Liver (tissue), 10 donors: ENCODE results near the gene PLS3. TPM values are rescaled to one million over a fixed set of nuclear protein-coding genes. Genes with fewer than 3 reads are reported as not detected.

Experiments used
- DNase-seq: peaks from one replicate; pipeline ENCODE4 v3.0.0-alpha.2; 2017; ENCODE audit warnings: low spot score
- H3K27ac ChIP-seq, 2 donors: one replicate each; pipeline ENCODE4 v1.7.0; 2013; ENCODE audit warnings: inconsistent platforms in 2 of 2, low read length in 2 of 2, control low read depth in 1 of 2, low read depth in 1 of 2, mild to moderate bottlenecking in 1 of 2
- H3K27me3 ChIP-seq, 4 donors: one replicate each; pipeline versions ENCODE4 v1.6.1 to v1.7.0; 2013; ENCODE audit warnings: low read length in 3 of 4, inconsistent platforms in 1 of 4, mild to moderate bottlenecking in 1 of 4, moderate library complexity in 1 of 4; ENCODE audit not compliant: control insufficient read depth in 4 of 4, insufficient read depth in 4 of 4
- H3K36me3 ChIP-seq, 4 donors: one replicate each; pipeline versions ENCODE4 v1.6.1 to v1.7.0; 2013; ENCODE audit warnings: low read length in 3 of 4, mild to moderate bottlenecking in 3 of 4, low read depth in 1 of 4, moderate library complexity in 1 of 4; ENCODE audit not compliant: control insufficient read depth in 4 of 4, insufficient read depth in 3 of 4
- H3K4me1 ChIP-seq, 4 donors: one replicate each; pipeline versions ENCODE4 v1.6.1 to v1.7.0; 2013; ENCODE audit warnings: low read length in 3 of 4, mild to moderate bottlenecking in 3 of 4, moderate library complexity in 1 of 4; ENCODE audit not compliant: control insufficient read depth in 4 of 4, insufficient read depth in 4 of 4
- H3K4me3 ChIP-seq, 3 donors: one replicate each; pipeline versions ENCODE4 v1.6.1 to v1.7.0; 2013; ENCODE audit warnings: low read length in 3 of 3, control low read depth in 1 of 3, low read depth in 1 of 3, mild to moderate bottlenecking in 1 of 3
- H3K9ac ChIP-seq, 2 donors: one replicate each; pipeline ENCODE4 v1.7.0; 2013; ENCODE audit warnings: low read length in 2 of 2, mild to moderate bottlenecking in 2 of 2, moderate library complexity in 2 of 2, control low read depth in 1 of 2, low read depth in 1 of 2
- H3K9me3 ChIP-seq, 4 donors: one replicate each; pipeline versions ENCODE4 v1.6.1 to v1.7.0; 2013; ENCODE audit warnings: low read length in 3 of 4; ENCODE audit not compliant: control insufficient read depth in 4 of 4
- CTCF ChIP-seq: fragments of 150-350 bp; IDR thresholded peaks from 2 replicates; pipeline ENCODE4 v1.5.1; 2017; ENCODE audit warnings: improper control_type of control experiment, low read depth, low read length; ENCODE audit not compliant: missing input control
- EGR1 ChIP-seq, 2 donors: IDR thresholded peaks; 2 replicates each; pipeline ENCODE4 v1.6.1; 2016 to 2018; ENCODE audit warnings: antibody characterized with exemption in 2 of 2, low read depth in 2 of 2
- FOXA1 ChIP-seq: IDR thresholded peaks from 2 replicates; pipeline ENCODE4 v1.6.1; 2016; ENCODE audit warnings: antibody characterized with exemption
- FOXA2 ChIP-seq: IDR thresholded peaks from 2 replicates; pipeline ENCODE4 v1.6.1; 2016; ENCODE audit warnings: antibody characterized with exemption
- GABPA ChIP-seq, 2 donors: IDR thresholded peaks in 1 of 2; conservative IDR thresholded peaks in 1 of 2; 2 replicates each; pipeline ENCODE4 v1.6.1; 2016; ENCODE audit warnings: antibody characterized with exemption in 2 of 2, mild to moderate bottlenecking in 1 of 2, moderate library complexity in 1 of 2
- JUND ChIP-seq, 2 donors: IDR thresholded peaks; 2 replicates each; pipeline ENCODE4 v1.6.1; 2016; ENCODE audit warnings: antibody characterized with exemption in 2 of 2
- RAD21 ChIP-seq, 2 donors: IDR thresholded peaks; 2 replicates each; pipeline ENCODE4 v1.6.1; 2016; ENCODE audit warnings: antibody characterized with exemption in 2 of 2, mild to moderate bottlenecking in 2 of 2
- REST ChIP-seq: IDR thresholded peaks from 2 replicates; pipeline ENCODE4 v1.6.1; 2016; ENCODE audit warnings: antibody characterized with exemption, mild to moderate bottlenecking
- TAF1 ChIP-seq: conservative IDR thresholded peaks from 2 replicates; pipeline ENCODE4 v1.6.1; 2016; ENCODE audit warnings: antibody characterized with exemption, mild to moderate bottlenecking
- WGBS: extraction: QIAGEN DNeasy Blood & Tissue Kit; methylation state at CpG from one replicate; pipeline ENCODE4 v1.1.7; 2013; 5-methylcytosine and 5-hydroxymethylcytosine counted together
- polyA plus RNA-seq, 2 donors: library from polyadenylated mRNA; stranded (reverse) in 1 of 2; unstranded in 1 of 2; fragments of 200-250 nt in 1 of 2; fragments of >200 nt in 1 of 2; fragmentation: Nextera tagmentation in 1 of 2; extraction: Ambion mirVana in 1 of 2; gene quantifications; one replicate each; pipeline versions ENCODE4 v1.2.1 to v1.2.3, GENCODE V29; 2013 to 2015
- small RNA-seq: library from RNA; depleted of rRNA; stranded (forward); fragments of <200 nt; gene quantifications from one replicate; pipeline ENCODE3, GENCODE V24; 2014
- total RNA-seq, 2 donors: library from RNA; depleted of rRNA; stranded (reverse); fragments of >200 nt; gene quantifications; one replicate each; pipeline ENCODE4 v1.2.3, GENCODE V29; 2014
- donor health status: healthy.
- donor health status: healthy.
- donor health status: healthy.
- donor health status: healthy.
- donor health status: healthy.

The PLS3 gene
- total and polyA plus RNA-seq, 4 donors: 56.3 to 119 (median 71.6) TPM

GRCh38 chrX:115696939-115697338 is 136.0 kb downstream of the PLS3 start (continued):
- TF ChIP-seq REST (no peak), RAD21 (IDR thresholded peaks at IDR 0.05) (no peak), GABPA (IDR thresholded peaks at IDR 0.05 in 1 of 2, conservative IDR thresholded peaks at IDR 0.05 in 1 of 2) (no peak), FOXA2 (no peak)

GRCh38 chrX:115697806-115698205 is 136.8 kb downstream of the PLS3 start:
- H3K27ac ChIP-seq: no peak overlapping the region
- H3K36me3 ChIP-seq: no peaks in the 10 kb centered on the region
- H3K9me3 ChIP-seq: no peaks in the 10 kb centered on the region
- DNase-seq: no peak
- 93% methylated on average over 2 of the region's 2 CpGs for WGBS
- peaks cover 0 to 9% (median 3%) of the 10 kb centered on the region in 4 donors for H3K4me1 ChIP-seq
- H3K4me3 ChIP-seq: no peak overlapping the region
- TF ChIP-seq TAF1: no peak
- no peak for TF ChIP-seq JUND (IDR thresholded peaks at IDR 0.05)
- TF ChIP-seq FOXA1: no peak
- no peak for TF ChIP-seq EGR1 (IDR thresholded peaks at IDR 0.05; ENCODE audit: low read depth in 2 of 2)
- TF ChIP-seq CTCF: no peak
- no peak for TF ChIP-seq GABPA (IDR thresholded peaks at IDR 0.05 in 1 of 2, conservative IDR thresholded peaks at IDR 0.05 in 1 of 2)
- no peak for TF ChIP-seq RAD21 (IDR thresholded peaks at IDR 0.05)
- no peaks in the 10 kb centered on the region for H3K27me3 ChIP-seq
- no peak overlapping the region for H3K9ac ChIP-seq

Small RNAs within 50 kb of the gene (small RNA-seq; reads per million reads assigned to genes)
- not detected for gene RF00264
